HG02642 (cell line): ENCODE measurements around the gene TTC7B.

Source experiments
- ATAC-seq: cut with Tn5 transposase; IDR thresholded peaks from one replicate; pipeline ENCODE4 v1.9.1; 2021; ENCODE audit warnings: mild to moderate bottlenecking; ENCODE audit not compliant: unreplicated experiment, poor library complexity

TTC7B gene

DNA sequence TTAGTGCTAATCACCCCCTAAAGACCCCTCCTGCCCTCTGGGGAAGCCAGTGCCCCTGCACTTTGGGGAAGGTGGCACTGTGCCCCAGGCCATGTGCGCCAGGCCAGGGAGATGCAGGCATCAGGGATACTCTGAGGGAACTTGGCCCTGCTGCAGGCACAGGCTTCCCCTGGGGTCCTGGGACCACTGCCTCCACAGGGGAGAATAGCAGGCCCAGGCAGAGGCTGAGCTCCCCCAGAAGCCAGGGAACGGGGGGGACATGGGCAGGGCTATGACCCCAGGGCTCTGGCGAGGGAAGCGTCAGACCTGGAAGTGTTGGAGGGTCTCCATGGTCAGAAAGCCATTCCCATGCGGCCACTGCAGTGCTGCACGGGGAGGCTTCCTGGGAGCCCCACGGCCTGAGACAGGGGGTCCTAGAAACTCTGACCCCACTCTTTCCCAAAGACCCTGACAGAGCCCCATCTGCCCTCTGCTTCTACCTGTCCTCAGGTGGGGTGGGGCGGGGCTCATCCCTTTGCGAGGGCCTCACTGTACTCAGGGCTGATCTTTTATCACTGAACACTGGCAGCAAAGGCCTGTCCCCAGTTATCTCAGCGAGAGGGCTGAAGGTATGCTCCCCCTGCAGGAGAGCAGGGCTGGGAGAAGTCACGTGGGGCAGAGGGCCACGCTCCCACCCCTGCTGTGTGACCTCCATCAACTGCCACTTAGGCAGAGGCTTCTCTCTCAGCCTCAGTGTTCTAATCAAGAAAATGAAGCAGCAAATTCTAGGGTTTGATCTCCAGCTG is 259.4 kb downstream of the TTC7B start:
- ATAC-seq, result no peak

- no peak for ATAC-seq
Measured at GRCh38 chr14:90556012-90556477, 260.2 kb downstream of the TTC7B start.

DNA sequence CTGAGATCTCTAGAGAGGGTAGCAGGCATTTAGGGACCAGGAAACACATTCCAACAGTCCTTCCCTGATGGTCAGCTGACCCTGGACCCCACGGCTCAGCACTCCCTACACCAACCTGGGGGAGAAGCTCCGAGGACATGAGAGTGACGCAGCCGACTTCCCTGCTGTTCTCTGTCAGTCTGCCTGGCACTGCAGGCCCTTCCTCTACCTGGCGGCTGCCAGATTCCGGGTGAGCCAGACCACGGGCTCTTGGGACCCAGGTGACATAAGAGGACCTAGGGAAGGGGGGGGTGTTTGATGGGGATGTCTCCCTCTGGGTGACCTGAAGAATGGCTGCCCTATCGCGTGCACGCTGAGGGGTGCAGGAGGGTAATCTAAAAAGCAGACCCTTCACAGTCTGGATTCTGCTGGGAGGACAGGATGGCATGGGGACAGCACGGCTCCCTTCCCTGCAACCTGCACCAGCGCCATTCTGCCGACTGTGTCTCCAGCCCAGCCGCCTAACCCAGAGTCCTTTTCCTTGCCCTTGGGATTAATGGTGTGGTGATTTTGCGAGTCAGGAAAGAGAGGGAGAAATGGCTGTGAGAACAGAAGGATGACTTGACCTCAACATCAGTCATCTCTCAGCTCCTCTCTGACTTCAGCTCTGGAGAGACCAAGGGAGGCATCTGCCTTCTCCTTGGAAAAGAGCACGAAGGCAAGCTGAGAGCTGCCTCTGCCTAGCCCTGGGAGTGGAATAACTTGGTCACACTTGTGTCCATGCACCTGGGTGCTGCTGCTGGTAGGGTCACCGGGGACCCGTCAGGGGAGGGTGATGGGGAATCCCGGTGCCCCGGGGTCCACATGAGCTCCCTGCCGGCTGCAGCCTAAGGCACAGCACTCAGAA is 260.9 kb downstream of the TTC7B start:
- ATAC-seq, result no peak

DNA sequence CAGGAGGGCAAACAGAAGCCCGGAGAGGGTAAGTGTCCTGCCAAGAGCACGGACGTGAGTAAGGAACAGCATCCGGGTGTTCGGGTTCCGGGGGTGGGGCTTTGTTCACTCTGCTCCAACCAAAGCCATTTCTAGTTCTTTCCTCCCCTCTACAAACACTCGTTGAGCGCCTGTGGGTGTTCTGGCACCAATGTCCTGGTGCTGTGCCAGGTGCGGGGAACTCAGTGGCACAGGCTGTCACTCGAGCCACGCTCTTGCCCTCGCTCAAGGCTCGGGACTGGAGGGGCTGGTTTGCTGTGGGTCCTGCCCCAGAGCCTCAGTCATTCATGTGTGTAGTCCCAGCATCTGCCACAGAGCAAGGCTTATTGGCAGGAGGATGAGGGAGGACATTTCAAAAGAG is 261.9 kb downstream of the TTC7B start:
- no peak for ATAC-seq

DNA sequence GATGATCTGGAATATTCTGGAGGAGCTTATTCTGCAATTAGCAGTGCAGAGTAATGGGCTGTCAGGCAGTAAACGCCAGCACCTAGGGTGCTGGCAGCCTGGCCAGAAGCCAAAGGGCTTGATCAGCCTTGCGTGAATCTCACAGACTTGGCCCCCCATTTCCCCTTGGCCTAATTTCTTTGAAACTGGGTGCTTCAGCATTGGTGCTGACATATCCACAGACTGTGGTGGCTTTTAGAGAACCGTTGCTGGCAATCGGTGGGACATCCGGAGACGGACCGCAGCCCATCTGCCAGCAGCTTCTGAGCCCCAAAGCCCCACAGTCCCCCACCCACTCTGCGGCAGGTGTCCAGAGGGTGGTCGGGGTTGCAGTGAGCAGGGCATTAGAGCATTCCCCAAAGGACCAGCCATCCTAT is 262.3 kb downstream of the TTC7B start:
- no peak for ATAC-seq

- ATAC-seq, result no peak
Measured at GRCh38 chr14:90553298-90553920, 262.8 kb downstream of the TTC7B start.

GRCh38 chr14:90552465-90553297 is 263.5 kb downstream of the TTC7B start:
- ATAC-seq, result no peak

DNA sequence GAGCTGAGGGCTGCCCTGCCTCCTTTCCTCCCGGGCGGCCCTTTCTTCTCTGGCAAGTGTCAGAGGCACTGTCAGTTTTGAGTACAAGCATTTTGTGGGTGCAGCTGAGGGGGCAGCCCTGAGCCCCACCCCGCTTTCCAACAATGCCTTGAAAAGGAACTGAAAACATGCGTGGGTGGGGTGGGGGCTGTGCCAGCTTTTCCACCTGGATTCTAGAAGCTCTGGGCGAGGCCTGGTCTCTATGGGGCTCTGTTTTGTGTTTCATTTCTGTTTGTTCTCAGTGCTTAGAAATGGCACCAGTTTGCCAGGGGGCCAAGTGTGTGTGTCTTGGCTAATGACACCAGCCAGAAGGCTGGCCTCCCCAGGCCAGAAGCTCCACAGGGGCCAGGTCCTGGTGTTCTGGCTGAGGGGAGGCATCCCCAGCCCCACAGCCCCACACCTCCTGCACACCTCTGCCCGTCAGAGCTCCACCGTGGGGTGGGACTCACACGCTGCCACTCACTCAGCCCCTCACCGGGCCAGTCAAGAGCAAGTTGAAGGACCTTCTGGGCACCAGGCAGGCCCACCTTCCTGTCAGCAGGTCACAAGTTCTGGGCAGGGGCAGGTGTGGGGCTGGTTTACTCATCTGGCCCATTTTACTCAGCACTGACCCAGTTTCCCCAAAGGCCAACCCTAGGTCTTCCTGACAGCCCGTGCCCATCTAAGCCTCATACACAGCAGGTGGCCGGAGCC is 264.3 kb downstream of the TTC7B start:
- ATAC-seq, result no peak

DNA sequence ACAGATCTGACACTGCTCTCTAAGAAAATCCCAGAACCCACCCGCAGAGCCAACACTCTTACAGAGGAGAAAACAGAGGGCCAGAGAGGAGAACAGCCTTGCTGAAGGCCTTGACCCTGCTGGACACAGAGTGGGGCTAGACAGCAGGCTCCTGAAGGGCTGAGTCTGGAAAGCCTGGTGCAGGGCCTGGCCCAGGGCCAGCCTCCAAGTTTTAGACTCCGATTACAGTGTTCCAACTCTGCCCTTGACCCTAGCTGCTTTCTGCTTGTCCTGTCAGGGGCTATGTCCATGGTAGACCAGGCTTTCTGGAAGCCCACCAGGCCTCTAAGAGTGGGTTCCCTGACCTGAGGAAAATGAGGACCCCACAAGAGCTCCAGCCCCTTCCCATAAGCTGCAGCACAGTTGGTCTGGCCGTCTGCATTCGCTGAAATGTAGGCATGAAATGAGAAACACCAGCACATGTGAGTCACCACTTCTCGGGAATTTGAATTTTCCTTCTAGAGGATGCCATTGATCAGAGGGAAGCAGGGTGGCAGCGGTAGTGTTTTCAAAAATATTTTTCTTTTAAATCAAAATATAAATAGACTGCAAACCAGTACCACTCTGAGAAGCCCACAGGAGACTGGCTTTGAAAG is 265.0 kb downstream of the TTC7B start:
- no peak for ATAC-seq

- no peak for ATAC-seq
Measured at GRCh38 chr14:90549794-90550641, 266.2 kb downstream of the TTC7B start.

DNA sequence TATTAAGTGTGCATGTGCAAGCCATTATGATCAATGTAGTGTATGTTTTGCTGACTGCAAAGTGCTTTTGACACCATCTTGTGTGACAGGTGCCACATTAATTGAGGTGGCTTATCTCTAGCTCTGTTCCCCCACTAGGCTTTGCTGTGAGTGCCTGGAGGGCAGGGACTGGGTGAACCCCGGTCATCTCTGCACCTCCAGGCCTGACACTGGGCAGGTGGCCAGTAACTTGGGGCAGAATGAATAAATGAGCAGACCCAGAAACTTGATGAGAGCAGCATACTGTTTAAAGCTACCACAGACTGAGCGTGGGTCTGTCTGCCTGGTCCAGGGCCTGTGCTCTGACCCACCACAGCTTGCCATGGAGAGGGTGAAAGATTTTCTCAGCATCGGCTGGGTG is 267.8 kb downstream of the TTC7B start:
- no peak for ATAC-seq

- ATAC-seq, result no peak
Measured at GRCh38 chr14:90547968-90548367, 268.3 kb downstream of the TTC7B start.

DNA sequence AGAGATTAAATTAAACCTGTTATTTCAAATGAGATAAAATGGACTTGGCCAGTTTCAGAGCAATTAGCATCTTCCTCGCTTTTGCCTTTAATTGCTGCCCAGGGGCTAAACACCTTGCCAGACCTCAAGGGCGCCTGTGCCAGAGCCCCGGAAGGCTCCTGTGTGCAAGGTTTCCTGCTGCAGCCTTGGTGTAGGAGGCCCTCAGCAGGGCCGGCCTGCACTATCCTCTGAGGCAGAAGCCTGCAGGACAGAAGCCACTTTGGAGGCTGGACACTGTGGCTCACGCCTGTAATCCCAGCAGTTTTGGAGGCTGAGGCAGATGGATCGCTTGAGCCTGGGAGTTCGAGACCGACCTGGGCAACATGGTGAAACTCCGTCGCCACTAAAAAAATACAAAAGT is 269.0 kb downstream of the TTC7B start:
- no peak for ATAC-seq

- no peak for ATAC-seq
Measured at GRCh38 chr14:90546767-90547166, 269.5 kb downstream of the TTC7B start.

- no peak for ATAC-seq
Measured at GRCh38 chr14:90545966-90546751, 270.1 kb downstream of the TTC7B start.

DNA sequence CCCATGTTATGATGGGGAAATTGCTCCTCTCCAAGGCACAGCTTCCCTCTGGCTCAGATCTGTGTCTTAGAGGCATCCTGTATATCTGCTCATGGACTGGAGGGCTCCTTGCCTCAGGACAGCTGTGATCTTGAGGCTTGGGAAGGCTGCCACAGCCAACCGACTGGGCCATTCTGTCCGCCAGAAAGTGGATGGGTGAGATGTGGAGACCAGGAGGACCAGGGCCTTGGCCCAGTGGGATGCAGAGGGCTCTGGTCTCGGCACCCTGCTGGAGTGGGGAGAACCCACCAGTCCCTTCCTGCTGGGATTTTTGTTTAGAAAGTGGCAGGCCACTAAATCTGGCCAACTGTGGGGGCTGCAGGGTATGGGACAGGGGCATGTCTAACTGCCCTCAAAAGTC is 270.8 kb downstream of the TTC7B start:
- no peak for ATAC-seq

DNA sequence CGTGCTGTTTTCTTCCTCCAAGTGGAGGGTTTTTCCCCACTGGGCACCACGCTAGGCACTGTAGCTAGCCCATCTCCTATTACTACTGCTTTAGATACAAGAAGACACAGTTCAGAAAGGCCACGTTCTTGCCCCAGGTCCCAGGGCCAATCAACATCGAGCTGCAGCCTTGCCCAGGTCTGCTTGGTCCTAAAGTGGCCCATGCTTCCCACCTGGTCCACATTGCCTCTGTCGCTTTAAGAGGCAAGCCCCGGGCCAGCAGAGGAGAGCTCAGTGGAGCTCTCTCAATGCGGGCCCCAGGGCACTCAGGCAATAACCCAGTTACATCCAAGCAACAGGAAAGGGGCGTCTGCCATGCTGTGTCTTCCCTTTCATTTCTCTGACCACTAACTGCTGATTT is 271.3 kb downstream of the TTC7B start:
- ATAC-seq, result no peak
